H1 (cell line): ENCODE data around the gene ALOX5. TPM values are rescaled to one million over a fixed set of nuclear protein-coding genes. Genes with fewer than 3 reads are reported as not detected.

Source experiments
- CHD7 ChIP-seq: fragments of 300-600 bp; sonication (generic); IDR thresholded peaks from 2 replicates; pipeline ENCODE4 v1.7.1; 2012; ENCODE audit warnings: low read length, moderate library complexity, mild to moderate bottlenecking, inconsistent platforms; ENCODE audit not compliant: insufficient replicate concordance
- FOSL1 ChIP-seq: IDR thresholded peaks from 2 replicates; pipeline ENCODE4 v1.6.1; 2011; ENCODE audit warnings: mild to moderate bottlenecking, low read depth, low read length, moderate library complexity; ENCODE audit not compliant: insufficient read depth
- YY1 ChIP-seq: IDR thresholded peaks from 2 replicates; pipeline ENCODE4 v1.6.1; 2011; ENCODE audit warnings: low read depth, mild to moderate bottlenecking, low read length
- polyA plus RNA-seq, 7 experiments: library from polyadenylated mRNA; depleted of rRNA in 3 of 7; stranded (reverse) in 5 of 7; unstranded in 2 of 7; fragments of >200 nt in 5 of 7; fragments of 200-250 nt in 2 of 7; gene quantifications; 1 replicate in 5 of 7; 2 replicates in 1 of 7; 4 replicates in 1 of 7; pipeline versions ENCODE4 v1.2.1 to v1.2.3, GENCODE V29; 2011 to 2013; ENCODE audit warnings: missing spikeins in 2 of 7, mixed read lengths in 2 of 7
- total RNA-seq: library from RNA; stranded (reverse); fragmentation: NEBNext Ultra II Directional; extraction: Animal tissue kit (Norgen Biotek cat#: 25700); gene quantifications from 2 replicates; pipeline ENCODE4 v1.2.1, GENCODE V29; 2021
- TF ChIP-seq, protein P1 (sequence below), 3 experiments: IDR thresholded peaks; 1 replicate in 2 of 3; 2 replicates in 1 of 3; pipeline versions ENCODE4 v1.5.1 to v1.6.1; 2011; ENCODE audit warnings: low read length in 3 of 3, mild to moderate bottlenecking in 3 of 3, inconsistent platforms in 2 of 3, low read depth in 1 of 3, moderate library complexity in 1 of 3; ENCODE audit not compliant: insufficient read depth in 1 of 3; ENCODE audit errors: control extremely low read depth in 1 of 3

Gene ALOX5
- total and polyA plus RNA-seq, 2 of the 8 experiments (the other 6 are each of a cell fraction or from before 2014, with no cell fraction given), result 1.6 to 3.8 TPM

GRCh38 chr10:45464958-45465567 is 91.0 kb downstream of the ALOX5 start (continued):
- no peak for TF ChIP-seq CHD7
- 0 out of 2 replicates have a peak, but pooled peaks have one; percentile 23 for TF ChIP-seq YY1
- TF ChIP-seq, protein P1, sequence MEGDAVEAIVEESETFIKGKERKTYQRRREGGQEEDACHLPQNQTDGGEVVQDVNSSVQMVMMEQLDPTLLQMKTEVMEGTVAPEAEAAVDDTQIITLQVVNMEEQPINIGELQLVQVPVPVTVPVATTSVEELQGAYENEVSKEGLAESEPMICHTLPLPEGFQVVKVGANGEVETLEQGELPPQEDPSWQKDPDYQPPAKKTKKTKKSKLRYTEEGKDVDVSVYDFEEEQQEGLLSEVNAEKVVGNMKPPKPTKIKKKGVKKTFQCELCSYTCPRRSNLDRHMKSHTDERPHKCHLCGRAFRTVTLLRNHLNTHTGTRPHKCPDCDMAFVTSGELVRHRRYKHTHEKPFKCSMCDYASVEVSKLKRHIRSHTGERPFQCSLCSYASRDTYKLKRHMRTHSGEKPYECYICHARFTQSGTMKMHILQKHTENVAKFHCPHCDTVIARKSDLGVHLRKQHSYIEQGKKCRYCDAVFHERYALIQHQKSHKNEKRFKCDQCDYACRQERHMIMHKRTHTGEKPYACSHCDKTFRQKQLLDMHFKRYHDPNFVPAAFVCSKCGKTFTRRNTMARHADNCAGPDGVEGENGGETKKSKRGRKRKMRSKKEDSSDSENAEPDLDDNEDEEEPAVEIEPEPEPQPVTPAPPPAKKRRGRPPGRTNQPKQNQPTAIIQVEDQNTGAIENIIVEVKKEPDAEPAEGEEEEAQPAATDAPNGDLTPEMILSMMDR (IDR thresholded peaks at IDR 0.05; ENCODE audit: control extremely low read depth in 1 of 3, insufficient read depth in 1 of 3, low read depth in 1 of 3, low read length in 3 of 3), result peak; percentile 90 to 99 (median 91)
- no peak for TF ChIP-seq FOSL1
- TF ChIP-seq, all 59 proteins: peak for 3
